ENCODE measurements around the gene BEAN1.

BEAN1 gene

DNA sequence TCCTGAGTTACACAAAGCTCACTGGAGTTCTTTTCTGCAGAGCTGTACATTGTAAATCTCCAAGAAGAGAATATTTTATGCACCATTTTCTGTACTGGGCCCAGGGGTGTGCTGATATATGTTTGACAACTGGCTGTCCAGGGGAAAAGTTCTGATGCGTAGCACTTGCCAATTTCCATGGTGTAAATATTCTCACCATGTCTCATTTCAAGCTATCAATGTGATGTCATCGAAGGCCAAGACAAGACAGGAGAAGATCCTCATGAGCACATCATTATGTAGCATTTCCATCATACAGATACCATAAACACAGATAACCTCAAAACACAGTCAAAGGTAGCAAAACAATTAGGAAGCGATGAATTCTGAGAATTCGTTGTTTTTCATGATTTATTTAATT is 41.7 kb upstream of the BEAN1 start:
- DNase-seq = no peak
- Histone ChIP-seq H3K79me2 (ENCODE audit: insufficient read depth, low read length) (no peaks in the 10 kb centered on the region), H4K20me1 (ENCODE audit: insufficient read depth, low read length) (no peaks in the 10 kb centered on the region), H3K4me3 (ENCODE audit: low read depth in 1 of 2, low read length in 2 of 2) (no peak overlapping the region), H2AFZ (ENCODE audit: low read depth, low read length) (no peak overlapping the region), H3K9ac (ENCODE audit: low read depth, low read length) (no peak overlapping the region), H3K27ac (ENCODE audit: low read length) (no peak overlapping the region), H3K36me3 (ENCODE audit: insufficient read depth, low read length) (no peaks in the 10 kb centered on the region), H3K4me1 (ENCODE audit: insufficient read depth, low read length) (no peaks in the 10 kb centered on the region), H3K27me3 (ENCODE audit: insufficient read depth, low read length, poor library complexity) (peaks cover 9% of the 10 kb centered on the region), H3K9me3 (ENCODE audit: insufficient read depth, low read length, severe bottlenecking) (no peaks in the 10 kb centered on the region), H3K4me2 (ENCODE audit: insufficient read depth, low read length) (no peak overlapping the region)
- TF ChIP-seq, protein P1, sequence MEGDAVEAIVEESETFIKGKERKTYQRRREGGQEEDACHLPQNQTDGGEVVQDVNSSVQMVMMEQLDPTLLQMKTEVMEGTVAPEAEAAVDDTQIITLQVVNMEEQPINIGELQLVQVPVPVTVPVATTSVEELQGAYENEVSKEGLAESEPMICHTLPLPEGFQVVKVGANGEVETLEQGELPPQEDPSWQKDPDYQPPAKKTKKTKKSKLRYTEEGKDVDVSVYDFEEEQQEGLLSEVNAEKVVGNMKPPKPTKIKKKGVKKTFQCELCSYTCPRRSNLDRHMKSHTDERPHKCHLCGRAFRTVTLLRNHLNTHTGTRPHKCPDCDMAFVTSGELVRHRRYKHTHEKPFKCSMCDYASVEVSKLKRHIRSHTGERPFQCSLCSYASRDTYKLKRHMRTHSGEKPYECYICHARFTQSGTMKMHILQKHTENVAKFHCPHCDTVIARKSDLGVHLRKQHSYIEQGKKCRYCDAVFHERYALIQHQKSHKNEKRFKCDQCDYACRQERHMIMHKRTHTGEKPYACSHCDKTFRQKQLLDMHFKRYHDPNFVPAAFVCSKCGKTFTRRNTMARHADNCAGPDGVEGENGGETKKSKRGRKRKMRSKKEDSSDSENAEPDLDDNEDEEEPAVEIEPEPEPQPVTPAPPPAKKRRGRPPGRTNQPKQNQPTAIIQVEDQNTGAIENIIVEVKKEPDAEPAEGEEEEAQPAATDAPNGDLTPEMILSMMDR (IDR thresholded peaks at IDR 0.05; ENCODE audit: borderline replicate concordance, extremely low read depth, low read length, poor library complexity, severe bottlenecking) = no peak
- no peak for TF ChIP-seq EZH2 (IDR thresholded peaks at IDR 0.05; ENCODE audit: borderline replicate concordance, low read depth, low read length, severe bottlenecking)
- no peak for ATAC-seq (ENCODE audit: insufficient read depth, low read depth)

DNA sequence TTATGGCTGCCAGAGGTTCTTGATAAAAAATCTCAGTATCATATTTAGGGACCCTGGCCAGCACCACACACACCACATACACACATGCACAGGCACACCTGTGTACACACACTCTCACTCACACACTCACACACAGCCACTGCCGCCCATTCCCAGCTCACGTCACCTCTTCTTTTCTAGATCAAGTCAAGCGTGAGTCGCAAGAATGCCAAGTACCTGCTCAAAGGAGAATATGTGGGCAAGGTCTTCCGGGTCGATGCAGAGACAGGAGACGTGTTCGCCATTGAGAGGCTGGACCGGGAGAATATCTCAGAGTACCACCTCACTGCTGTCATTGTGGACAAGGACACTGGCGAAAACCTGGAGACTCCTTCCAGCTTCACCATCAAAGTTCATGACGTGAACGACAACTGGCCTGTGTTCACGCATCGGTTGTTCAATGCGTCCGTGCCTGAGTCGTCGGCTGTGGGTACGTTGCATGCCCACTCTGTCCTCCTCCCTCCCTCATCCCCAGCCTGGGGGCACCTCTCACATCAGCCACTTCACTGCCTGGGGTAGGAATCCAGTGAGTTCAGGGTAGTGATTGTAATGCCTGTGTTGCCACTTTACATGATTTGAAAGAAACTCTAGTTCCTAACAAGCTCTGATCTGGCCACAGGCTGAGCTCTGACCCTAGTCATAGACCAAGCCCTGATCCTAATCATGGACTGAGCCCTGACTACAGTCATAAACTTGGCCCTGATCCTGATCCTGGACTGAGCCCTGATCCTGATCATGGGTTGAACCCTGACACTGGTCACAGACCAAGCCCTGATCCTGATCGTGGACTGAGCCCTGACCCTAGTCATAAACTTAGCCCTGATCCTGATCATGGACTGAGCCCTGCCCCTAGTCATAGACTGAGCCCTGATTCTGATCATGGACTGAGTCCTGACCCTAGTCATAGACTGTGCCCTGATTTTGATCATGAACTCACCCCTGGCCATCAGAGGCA is 40.2 kb upstream of the BEAN1 start:
- Histone ChIP-seq H3K27me3 (ENCODE audit: insufficient read depth, low read length, poor library complexity) (peaks cover 9% of the 10 kb centered on the region), H3K4me1 (ENCODE audit: insufficient read depth, low read length) (no peaks in the 10 kb centered on the region), H3K9ac (ENCODE audit: low read depth, low read length) (no peak overlapping the region), H3K79me2 (ENCODE audit: insufficient read depth, low read length) (no peaks in the 10 kb centered on the region), H3K36me3 (ENCODE audit: insufficient read depth, low read length) (no peaks in the 10 kb centered on the region), H3K4me2 (ENCODE audit: insufficient read depth, low read length) (no peak overlapping the region), H4K20me1 (ENCODE audit: insufficient read depth, low read length) (no peaks in the 10 kb centered on the region), H3K9me3 (ENCODE audit: insufficient read depth, low read length, severe bottlenecking) (no peaks in the 10 kb centered on the region), H3K27ac (ENCODE audit: low read length) (no peak overlapping the region), H2AFZ (ENCODE audit: low read depth, low read length) (no peak overlapping the region), H3K4me3 (ENCODE audit: low read depth in 1 of 2, low read length in 2 of 2) (no peak overlapping the region)
- DNase-seq (no peak), ATAC-seq (ENCODE audit: insufficient read depth, low read depth) (no peak)
- no peak for TF ChIP-seq EZH2 (IDR thresholded peaks at IDR 0.05; ENCODE audit: borderline replicate concordance, low read depth, low read length, severe bottlenecking)
- TF ChIP-seq, protein P1 (IDR thresholded peaks at IDR 0.05; ENCODE audit: borderline replicate concordance, extremely low read depth, low read length, poor library complexity, severe bottlenecking) = no peak

DNA sequence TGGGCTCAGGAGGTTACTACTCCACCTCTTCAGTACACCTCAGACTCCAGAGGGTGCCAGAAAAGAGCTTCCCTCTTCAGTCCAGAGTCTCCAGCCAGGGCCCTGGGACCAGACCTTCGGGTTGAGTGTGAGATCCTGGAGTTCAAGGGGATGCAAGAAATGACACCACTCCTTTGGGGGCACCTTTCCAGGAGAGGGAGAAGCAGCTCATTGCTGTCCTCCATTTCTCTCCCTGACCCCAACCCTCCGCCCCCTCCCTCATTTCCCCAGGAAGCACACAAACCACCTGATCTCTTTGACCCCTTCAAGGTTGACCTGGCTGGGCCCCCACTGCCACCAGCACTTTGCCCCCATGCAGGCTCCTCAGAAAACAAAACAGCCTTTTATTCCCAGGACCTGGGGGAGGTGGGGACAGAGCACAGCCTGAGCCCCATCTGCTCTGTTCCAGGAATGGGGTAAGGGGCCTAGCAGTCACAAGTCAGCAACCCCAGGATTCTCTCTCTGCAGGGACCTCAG is 39.2 kb upstream of the BEAN1 start:
- ATAC-seq (ENCODE audit: insufficient read depth, low read depth) (no peak), DNase-seq (no peak)
- no peaks in the 10 kb centered on the region for H3K4me1 ChIP-seq (ENCODE audit: insufficient read depth, low read length)
- H4K20me1 ChIP-seq (ENCODE audit: insufficient read depth, low read length) = no peaks in the 10 kb centered on the region
- H3K27ac ChIP-seq (ENCODE audit: low read length) = no peak overlapping the region
- H3K27me3 ChIP-seq (ENCODE audit: insufficient read depth, low read length, poor library complexity) = peaks cover 9% of the 10 kb centered on the region
- H3K9ac ChIP-seq (ENCODE audit: low read depth, low read length) = no peak overlapping the region
- H3K4me3 ChIP-seq (ENCODE audit: low read depth in 1 of 2, low read length in 2 of 2) = no peak overlapping the region
- no peaks in the 10 kb centered on the region for H3K79me2 ChIP-seq (ENCODE audit: insufficient read depth, low read length)
- no peak overlapping the region for H2AFZ ChIP-seq (ENCODE audit: low read depth, low read length)
- TF ChIP-seq EZH2 (IDR thresholded peaks at IDR 0.05; ENCODE audit: borderline replicate concordance, low read depth, low read length, severe bottlenecking) = no peak
- TF ChIP-seq, protein P1 (IDR thresholded peaks at IDR 0.05; ENCODE audit: borderline replicate concordance, extremely low read depth, low read length, poor library complexity, severe bottlenecking) = no peak
- H3K4me2 ChIP-seq (ENCODE audit: insufficient read depth, low read length) = no peak overlapping the region
- no peaks in the 10 kb centered on the region for H3K36me3 ChIP-seq (ENCODE audit: insufficient read depth, low read length)
- H3K9me3 ChIP-seq (ENCODE audit: insufficient read depth, low read length, severe bottlenecking) = no peaks in the 10 kb centered on the region
